NCI-H69 (cell line): ENCODE measurements around the gene PRKAR1B.
"Not testable (repeated sequence)": the region's sequence is repeated elsewhere in the genome, so short reads cannot be mapped to it uniquely, and the experiment has no call there.

Source experiments
- DNase-seq: peaks from one replicate; lab custom pipeline; 2025; lab: John Stamatoyannopoulos, UW

PRKAR1B gene

GRCh38 chr7:668139-668931 lies 58.7 kb downstream of the PRKAR1B start:
- DNase-seq, result no peak

DNA sequence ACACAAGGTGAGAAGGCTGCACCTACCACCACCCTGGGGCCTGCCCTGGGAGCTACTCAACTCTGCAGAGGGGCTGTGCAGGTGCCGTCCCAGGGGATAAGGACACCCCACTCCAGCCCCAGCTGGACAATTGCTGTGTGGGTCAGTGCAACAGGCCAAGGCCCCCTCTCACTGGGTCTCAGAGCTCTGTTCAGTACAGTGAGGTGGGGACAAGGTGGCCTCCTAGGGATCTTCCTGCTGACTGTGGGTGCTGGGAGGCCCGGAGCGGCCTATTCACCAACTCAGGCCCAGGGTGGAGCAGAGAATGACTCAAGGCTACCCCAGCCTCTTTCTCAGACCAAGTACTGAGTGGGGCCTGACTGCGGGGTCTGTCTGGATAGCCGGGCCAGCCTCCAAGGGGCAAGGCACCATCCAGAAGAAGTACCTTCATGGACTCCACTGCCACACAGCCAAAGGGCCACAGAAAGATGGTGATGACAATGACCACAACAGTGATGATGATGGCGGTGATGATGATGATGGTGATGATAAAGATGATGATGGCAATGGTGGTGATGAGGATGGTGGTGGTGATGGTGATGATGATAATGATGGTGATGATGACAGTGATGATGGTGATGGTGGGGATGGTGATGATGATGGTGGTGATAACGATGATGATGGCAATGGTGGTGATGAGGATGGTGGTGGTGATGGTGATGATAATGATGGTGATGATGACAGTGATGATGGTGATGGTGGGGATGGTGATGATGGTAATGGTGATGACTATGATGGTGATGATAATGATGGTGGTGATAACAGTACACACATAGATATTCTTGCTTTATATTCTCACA lies 60.4 kb downstream of the PRKAR1B start:
- no peak for DNase-seq

GRCh38 chr7:665736-666453 lies 61.2 kb downstream of the PRKAR1B start:
- no peak for DNase-seq

- no peak for DNase-seq
Observed at GRCh38 chr7:664997-665735, 61.9 kb downstream of the PRKAR1B start.

DNA sequence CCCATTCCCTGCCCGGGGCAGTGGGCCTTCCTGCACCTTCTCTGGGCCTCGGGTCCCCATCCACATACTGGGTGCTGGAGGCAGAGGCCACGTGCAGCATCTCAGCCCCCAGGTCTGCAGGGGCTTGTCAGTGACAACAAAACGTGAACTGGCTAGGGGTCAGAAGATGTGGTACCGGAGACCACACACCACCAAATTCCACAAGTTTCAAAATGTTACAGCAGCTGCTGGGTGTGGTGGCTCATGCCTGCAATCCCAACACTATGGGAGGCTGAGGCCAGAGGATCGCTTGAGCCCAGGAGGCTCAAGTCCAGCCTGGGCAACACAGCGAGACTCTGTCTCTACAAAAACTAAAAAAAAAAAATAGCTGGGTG lies 62.7 kb downstream of the PRKAR1B start:
- DNase-seq, result no peak

- DNase-seq, result no peak
Observed at GRCh38 chr7:662576-662975, 64.5 kb downstream of the PRKAR1B start.

GRCh38 chr7:659996-660395 lies 67.1 kb downstream of the PRKAR1B start:
- DNase-seq, result no peak

GRCh38 chr7:659306-659847 lies 67.7 kb downstream of the PRKAR1B start:
- no peak for DNase-seq

- DNase-seq, result no peak
Observed at GRCh38 chr7:657565-658119, 69.4 kb downstream of the PRKAR1B start.

DNA sequence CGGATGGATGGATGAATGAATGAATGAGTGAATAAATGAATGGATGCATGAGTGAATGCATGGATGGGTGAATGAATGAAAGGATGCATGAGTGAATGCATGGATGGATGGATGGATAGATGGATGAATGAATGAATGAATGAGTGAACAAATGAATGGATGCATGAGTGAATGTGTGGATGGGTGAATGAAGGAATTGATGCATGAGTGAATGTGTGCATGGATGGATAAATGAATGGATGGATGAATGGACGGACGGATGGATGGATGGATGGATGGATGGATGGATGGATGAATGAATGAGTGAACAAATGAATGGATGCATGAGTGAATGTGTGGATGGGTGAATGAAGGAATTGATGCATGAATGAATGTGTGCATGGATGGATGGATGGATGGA lies 70.1 kb downstream of the PRKAR1B start:
- not testable (repeated sequence) for DNase-seq

DNA sequence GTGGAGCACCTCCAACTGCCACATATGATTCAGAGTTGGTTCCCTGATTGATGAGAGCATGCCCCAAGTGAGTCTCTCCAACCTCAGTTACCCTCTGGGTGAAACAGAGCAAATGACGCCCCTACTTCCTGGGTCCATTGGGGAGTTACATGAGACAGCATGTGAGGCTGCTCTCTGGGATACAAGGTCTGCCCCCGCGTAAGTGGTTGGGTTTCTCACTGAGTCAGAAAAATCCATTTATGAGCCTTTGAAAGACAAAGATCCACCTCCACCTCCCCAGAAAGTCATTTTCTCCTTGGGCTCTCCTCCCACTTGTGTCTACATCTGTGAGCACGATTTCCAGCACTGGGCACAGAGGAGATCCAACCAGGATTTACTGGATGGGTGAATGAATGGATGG lies 71.3 kb downstream of the PRKAR1B start:
- DNase-seq, result no peak

DNA sequence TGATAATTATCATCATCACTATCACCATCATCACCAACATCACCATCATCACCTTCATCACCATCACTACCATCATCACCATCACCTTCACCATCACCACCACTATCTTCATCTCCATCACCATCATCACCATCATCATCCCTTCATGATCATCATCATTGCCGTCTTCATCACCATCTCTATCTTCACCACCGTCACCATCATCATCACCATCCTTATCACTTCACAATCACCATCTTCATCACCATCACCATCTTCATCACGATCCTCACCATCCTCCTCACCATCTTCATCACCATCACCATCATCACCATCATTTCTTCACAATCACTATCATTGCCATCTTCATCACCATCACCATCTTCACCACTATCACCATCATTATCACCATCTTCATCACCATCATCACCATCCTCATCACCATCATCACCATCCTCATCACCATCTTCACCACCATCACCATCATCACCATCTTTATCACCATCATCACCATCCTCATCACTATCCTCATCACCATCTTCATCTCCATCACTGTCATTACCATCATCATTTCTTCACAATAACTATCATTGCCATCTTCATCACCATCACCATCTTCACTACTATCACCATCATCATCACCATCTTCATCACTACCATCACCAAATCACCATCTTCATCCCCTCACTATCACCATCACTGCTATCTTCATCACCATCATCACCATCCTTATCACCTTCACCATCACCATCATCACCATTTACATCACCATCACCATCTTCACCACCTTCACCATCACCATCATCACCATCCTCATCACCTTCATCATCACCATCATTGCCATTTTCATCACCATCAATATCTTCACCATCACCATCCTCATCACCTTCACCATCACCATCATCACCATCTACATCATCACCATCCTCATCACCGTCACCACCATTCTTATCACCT lies 73.0 kb downstream of the PRKAR1B start:
- no peak for DNase-seq

- DNase-seq, result no peak
Observed at GRCh38 chr7:652881-653280, 74.2 kb downstream of the PRKAR1B start.

DNA sequence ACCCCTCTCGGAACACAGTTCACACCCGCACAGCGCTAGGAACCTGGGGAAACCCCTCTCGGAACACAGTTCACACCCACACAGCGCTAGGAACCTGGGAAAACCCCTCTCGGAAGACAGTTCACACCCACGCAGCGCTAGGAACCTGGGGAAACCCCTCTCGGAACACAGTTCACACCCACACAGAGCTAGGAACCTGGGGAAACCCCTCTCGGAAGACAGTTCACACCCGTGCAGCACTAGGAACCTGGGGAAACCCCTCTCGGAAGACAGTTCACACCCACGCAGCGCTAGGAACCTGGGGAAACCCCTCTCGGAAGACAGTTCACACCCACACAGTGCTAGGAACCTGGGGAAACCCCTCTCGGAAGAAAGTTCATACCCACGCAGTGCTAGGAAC lies 74.9 kb downstream of the PRKAR1B start:
- DNase-seq, result not testable (repeated sequence)

DNA sequence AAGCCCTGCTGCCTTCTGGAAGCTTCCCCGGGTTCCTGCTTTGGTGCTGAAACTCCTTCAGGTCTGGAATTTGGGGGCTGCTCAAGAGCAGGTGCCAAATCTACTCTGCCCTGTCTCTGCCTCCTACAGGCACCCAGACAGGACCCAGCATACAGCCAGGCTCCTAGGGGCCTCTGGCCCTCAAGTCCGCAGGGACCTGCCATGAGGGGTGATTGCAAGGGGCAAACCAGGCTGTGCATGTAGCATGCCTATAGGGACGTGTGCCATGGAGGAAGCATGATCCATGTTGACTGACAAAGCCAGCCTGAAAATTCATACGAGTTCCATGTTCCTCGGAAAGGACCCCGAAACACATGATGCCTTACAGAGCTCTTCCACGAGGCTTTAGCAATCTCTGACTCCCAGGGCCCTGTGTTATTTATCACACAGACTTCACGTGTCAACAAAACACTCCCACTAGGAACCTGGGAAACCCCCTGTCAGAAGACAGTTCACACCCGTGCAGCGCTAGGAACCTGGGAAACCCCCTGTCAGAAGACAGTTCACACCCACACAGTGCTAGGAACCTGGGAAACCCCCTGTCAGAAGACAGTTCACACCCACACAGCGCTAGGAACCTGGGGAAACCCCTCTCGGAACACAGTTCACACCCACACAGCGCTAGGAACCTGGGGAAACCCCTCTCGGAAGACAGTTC lies 75.9 kb downstream of the PRKAR1B start:
- no peak for DNase-seq

- DNase-seq, result no peak
Observed at GRCh38 chr7:650339-651031, 76.6 kb downstream of the PRKAR1B start.

GRCh38 chr7:646951-647350 lies 80.1 kb downstream of the PRKAR1B start:
- DNase-seq, result no peak

DNA sequence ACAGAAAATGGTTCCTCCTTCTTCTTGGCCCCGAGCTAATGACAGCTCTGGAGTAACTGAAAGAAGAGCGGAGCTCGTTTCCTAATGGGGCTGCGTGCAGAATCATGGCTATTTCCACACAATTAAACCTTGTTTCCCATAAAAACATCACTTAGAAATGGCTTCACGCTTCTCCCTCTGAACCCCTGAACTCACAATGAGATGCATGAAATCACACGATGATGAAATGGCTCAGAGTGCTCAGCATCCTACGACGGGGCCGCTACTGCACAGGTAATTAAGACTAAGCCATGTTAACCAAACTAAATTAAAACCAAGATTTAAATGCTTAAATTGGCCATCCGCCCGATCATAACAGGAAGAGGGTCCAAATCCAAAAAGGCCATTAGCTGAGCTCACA lies 80.6 kb downstream of the PRKAR1B start:
- no peak for DNase-seq

- no peak for DNase-seq
Observed at GRCh38 chr7:645606-646005, 81.5 kb downstream of the PRKAR1B start.
